Glutamatergic neuron (in vitro differentiated cells): ENCODE data around the gene CCDC110. TPM values are rescaled to one million over a fixed set of nuclear protein-coding genes. Genes with fewer than 3 reads are reported as not detected.

Experiments
- DNase-seq: peaks from one replicate; pipeline ENCODE4 v3.0.0; 2022
- H3K27ac Mint-ChIP-seq: one replicate; pipeline ENCODE4 v1.8.0; 2020; ENCODE audit warnings: mild to moderate bottlenecking, mixed read lengths, inconsistent platforms; ENCODE audit not compliant: unreplicated experiment
- H3K27me3 Mint-ChIP-seq: one replicate; pipeline ENCODE4 v1.8.0; 2020; ENCODE audit warnings: mild to moderate bottlenecking, moderate library complexity, mixed read lengths, inconsistent platforms; ENCODE audit not compliant: unreplicated experiment
- H3K36me3 Mint-ChIP-seq: one replicate; pipeline ENCODE4 v1.8.0; 2020; ENCODE audit warnings: mild to moderate bottlenecking, mixed read lengths, inconsistent platforms; ENCODE audit not compliant: unreplicated experiment
- H3K4me1 Mint-ChIP-seq: one replicate; pipeline ENCODE4 v1.8.0; 2020; ENCODE audit warnings: mild to moderate bottlenecking, low read depth, mixed read lengths, inconsistent platforms; ENCODE audit not compliant: unreplicated experiment
- H3K4me3 Mint-ChIP-seq: one replicate; pipeline ENCODE4 v1.8.0; 2020; ENCODE audit warnings: mild to moderate bottlenecking, mixed read lengths, inconsistent platforms; ENCODE audit not compliant: unreplicated experiment
- H3K9me3 Mint-ChIP-seq: one replicate; pipeline ENCODE4 v1.8.0; 2020; ENCODE audit warnings: mild to moderate bottlenecking, moderate library complexity, mixed read lengths, inconsistent platforms; ENCODE audit not compliant: unreplicated experiment
- total RNA-seq: library from RNA; stranded (reverse); fragmentation: NEBNext Ultra II Directional; extraction: Animal tissue kit (Norgen Biotek cat#: 25700); gene quantifications from one replicate; pipeline ENCODE4 v1.2.1, GENCODE V29; 2021; ENCODE audit not compliant: unreplicated experiment
- TF ChIP-seq, protein P1 (sequence below): fragments of 200-600 bp; sonication (generic); IDR thresholded peaks from one replicate; pipeline ENCODE4 v1.5.0; 2021; ENCODE audit not compliant: partially characterized antibody, unreplicated experiment

Gene CCDC110
- total RNA-seq, 1 donor from 2014 or later = 1.3 TPM

DNA sequence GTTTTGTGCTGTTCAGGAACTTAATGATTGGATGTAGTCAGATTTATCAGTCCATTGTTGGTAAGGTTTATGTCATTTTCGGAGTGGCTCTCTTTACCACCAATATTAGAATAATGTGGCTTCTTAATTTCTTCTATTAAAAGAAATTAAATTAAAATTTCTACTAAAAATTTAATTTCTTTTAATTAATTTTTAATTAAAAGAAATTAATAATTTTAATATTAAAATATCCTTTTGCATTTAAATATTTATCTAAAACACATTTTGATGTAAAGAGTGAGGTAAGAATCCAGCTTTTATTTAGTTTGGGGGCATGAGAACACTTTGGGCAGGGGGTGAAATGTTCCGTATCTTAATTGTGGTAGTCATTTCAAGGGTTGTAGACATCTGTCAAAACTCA lies 30.1 kb downstream of the CCDC110 start:
- H3K4me3 Mint-ChIP-seq = no peak overlapping the region
- no peaks in the 10 kb centered on the region for H3K27me3 Mint-ChIP-seq
- H3K4me1 Mint-ChIP-seq = no peaks in the 10 kb centered on the region
- H3K36me3 Mint-ChIP-seq = no peaks in the 10 kb centered on the region
- TF ChIP-seq, protein P1, sequence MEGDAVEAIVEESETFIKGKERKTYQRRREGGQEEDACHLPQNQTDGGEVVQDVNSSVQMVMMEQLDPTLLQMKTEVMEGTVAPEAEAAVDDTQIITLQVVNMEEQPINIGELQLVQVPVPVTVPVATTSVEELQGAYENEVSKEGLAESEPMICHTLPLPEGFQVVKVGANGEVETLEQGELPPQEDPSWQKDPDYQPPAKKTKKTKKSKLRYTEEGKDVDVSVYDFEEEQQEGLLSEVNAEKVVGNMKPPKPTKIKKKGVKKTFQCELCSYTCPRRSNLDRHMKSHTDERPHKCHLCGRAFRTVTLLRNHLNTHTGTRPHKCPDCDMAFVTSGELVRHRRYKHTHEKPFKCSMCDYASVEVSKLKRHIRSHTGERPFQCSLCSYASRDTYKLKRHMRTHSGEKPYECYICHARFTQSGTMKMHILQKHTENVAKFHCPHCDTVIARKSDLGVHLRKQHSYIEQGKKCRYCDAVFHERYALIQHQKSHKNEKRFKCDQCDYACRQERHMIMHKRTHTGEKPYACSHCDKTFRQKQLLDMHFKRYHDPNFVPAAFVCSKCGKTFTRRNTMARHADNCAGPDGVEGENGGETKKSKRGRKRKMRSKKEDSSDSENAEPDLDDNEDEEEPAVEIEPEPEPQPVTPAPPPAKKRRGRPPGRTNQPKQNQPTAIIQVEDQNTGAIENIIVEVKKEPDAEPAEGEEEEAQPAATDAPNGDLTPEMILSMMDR = no peak
- H3K9me3 Mint-ChIP-seq = no peaks in the 10 kb centered on the region
- no peak for DNase-seq
- H3K27ac Mint-ChIP-seq = no peak overlapping the region

DNA sequence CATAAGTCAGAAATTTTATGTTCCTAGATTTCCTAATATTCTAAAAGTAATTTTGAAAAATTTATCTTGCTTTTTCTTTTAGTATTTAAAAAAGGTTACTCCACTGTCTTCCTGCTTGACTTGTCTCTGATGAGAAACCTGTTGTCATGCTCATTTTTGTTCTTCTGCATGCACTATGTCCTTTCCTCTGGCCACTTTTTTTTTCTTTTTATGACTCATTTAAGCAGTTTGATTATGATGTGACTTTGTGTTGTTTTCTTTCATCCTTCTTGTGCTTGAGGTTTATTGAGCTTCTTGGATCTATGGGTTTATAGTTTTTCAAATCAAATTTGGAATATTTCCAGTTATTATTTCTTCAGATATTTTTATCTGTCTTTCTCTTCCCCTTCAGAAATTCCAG lies 33.7 kb downstream of the CCDC110 start:
- H3K36me3 Mint-ChIP-seq = no peaks in the 10 kb centered on the region
- DNase-seq = no peak
- no peak overlapping the region for H3K27ac Mint-ChIP-seq
- no peaks in the 10 kb centered on the region for H3K27me3 Mint-ChIP-seq
- TF ChIP-seq, protein P1 = no peak
- no peak overlapping the region for H3K4me3 Mint-ChIP-seq
- no peaks in the 10 kb centered on the region for H3K9me3 Mint-ChIP-seq
- no peaks in the 10 kb centered on the region for H3K4me1 Mint-ChIP-seq

DNA sequence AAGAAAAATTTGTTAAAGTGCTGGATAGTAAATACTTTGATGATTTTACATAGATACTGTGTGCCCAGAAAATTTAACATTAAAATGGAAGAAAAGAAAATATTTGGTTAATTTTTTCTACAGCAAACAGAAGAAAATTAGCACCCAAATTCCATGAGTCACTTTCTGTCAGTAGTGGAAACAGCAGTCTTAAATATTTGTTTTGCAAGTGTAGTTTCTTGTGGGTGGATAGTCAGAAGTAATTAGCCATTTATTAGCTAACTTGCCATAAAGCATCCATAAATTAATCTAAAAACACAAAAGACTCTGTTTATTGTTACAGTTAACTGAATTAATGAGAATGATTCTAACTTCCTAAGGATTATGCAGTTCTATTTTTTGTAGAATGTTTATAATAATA lies 36.1 kb downstream of the CCDC110 start:
- H3K4me1 Mint-ChIP-seq = no peaks in the 10 kb centered on the region
- H3K9me3 Mint-ChIP-seq = no peaks in the 10 kb centered on the region
- H3K36me3 Mint-ChIP-seq = no peaks in the 10 kb centered on the region
- H3K27ac Mint-ChIP-seq = no peak overlapping the region
- TF ChIP-seq, protein P1 = no peak
- no peak overlapping the region for H3K4me3 Mint-ChIP-seq
- no peak for DNase-seq
- no peaks in the 10 kb centered on the region for H3K27me3 Mint-ChIP-seq

DNA sequence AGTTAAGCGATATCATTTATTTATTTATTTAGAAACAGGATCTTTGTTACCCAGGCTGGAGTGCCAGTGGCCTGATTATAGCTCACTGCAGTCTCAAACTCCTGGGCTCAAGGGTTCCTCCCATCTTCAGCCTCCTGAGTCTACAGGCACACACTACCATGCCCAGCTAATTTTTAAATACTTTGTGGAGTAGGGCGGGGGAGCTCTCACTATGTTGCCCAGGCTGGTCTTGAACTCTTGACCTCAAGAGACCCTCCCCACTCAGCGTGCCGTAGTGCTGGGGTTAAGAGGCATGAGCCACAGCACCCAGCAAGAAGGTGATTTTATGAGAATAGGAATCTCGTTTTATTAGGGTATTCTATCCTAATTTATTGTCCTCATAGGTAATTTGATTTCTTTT lies 41.9 kb downstream of the CCDC110 start:
- Mint-ChIP-seq H3K9me3 (peaks cover 11% of the 10 kb centered on the region), H3K36me3 (no peaks in the 10 kb centered on the region), H3K27ac (no peak overlapping the region), H3K27me3 (peaks cover 8% of the 10 kb centered on the region), H3K4me3 (no peak overlapping the region), H3K4me1 (peaks cover 4% of the 10 kb centered on the region)
- TF ChIP-seq, protein P1 = no peak
- no peak for DNase-seq

DNA sequence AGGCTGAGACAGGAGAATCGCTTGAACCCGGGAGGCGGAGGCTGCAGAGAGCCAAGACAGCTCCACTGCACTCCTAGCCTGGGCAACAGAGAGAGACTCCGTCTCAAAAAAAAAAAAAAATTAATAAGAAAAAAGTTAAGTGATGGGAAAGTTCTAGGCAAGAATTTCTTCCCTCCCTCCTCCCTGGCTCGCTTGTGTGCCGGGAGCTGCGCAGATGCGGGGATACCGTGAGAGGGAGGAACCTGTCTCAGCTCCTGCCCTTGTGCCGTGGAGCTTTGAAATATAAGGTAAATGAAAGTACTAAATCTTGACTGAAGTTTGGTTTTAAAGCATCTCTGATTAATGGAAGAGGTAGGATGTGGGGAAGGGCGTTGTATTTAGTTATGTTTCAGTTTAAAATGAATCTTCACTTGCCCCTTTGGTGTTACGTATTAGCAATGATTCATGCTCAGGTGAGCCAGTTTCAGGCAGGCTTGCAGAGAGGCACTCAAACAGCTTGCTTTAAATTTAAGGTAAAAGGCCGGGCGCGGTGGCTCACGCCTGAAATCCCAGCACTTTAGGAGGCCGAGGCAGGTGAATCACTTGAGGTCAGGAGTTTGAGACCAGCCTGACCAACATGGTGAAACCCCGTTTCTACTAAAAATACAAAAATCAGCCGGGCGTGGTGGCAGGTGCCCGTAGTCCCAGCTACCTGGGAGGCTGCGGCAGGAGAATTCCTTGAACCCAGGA lies 44.4 kb downstream of the CCDC110 start:
- TF ChIP-seq, protein P1 = no peak
- no peaks in the 10 kb centered on the region for H3K36me3 Mint-ChIP-seq
- H3K27ac Mint-ChIP-seq = no peak overlapping the region
- peak overlapping the region; percentile 16 for H3K4me3 Mint-ChIP-seq
- peaks cover 8% of the 10 kb centered on the region for H3K27me3 Mint-ChIP-seq
- H3K9me3 Mint-ChIP-seq = peaks cover 11% of the 10 kb centered on the region
- H3K4me1 Mint-ChIP-seq = peaks cover 5% of the 10 kb centered on the region
- no peak for DNase-seq
